Measurements from ENCODE around the gene KCNAB3. TPM values are rescaled to one million over a fixed set of nuclear protein-coding genes. Genes with fewer than 3 reads are reported as not detected.

The KCNAB3 gene
- 2.0 to 2.5 TPM (median 2.2 TPM) in 3 replicates for polyA plus RNA-seq
- 1.1 TPM for polyA plus RNA-seq (2011; ENCODE audit: low read depth)
- 0.13 and 0.27 TPM in 2 replicates for polyA plus RNA-seq (2011; cell fraction: cytosol; rRNA removed)
- 17.3 and 18.3 TPM in 2 replicates for polyA plus RNA-seq (2011; cell fraction: nucleus; rRNA removed)
- 1.2 and 1.3 TPM in 2 replicates for polyA plus RNA-seq (2012; ENCODE audit: low replicate concordance)
- 0.66 to 1.9 TPM (median 0.99 TPM) in 3 replicates for polyA minus RNA-seq
- not detected for polyA minus RNA-seq (2011; cell fraction: cytosol; rRNA and poly(A)+ RNA removed)
- polyA minus RNA-seq (2011; cell fraction: nucleus; rRNA and poly(A)+ RNA removed), result 2.2 and 2.8 TPM in 2 replicates

DNA sequence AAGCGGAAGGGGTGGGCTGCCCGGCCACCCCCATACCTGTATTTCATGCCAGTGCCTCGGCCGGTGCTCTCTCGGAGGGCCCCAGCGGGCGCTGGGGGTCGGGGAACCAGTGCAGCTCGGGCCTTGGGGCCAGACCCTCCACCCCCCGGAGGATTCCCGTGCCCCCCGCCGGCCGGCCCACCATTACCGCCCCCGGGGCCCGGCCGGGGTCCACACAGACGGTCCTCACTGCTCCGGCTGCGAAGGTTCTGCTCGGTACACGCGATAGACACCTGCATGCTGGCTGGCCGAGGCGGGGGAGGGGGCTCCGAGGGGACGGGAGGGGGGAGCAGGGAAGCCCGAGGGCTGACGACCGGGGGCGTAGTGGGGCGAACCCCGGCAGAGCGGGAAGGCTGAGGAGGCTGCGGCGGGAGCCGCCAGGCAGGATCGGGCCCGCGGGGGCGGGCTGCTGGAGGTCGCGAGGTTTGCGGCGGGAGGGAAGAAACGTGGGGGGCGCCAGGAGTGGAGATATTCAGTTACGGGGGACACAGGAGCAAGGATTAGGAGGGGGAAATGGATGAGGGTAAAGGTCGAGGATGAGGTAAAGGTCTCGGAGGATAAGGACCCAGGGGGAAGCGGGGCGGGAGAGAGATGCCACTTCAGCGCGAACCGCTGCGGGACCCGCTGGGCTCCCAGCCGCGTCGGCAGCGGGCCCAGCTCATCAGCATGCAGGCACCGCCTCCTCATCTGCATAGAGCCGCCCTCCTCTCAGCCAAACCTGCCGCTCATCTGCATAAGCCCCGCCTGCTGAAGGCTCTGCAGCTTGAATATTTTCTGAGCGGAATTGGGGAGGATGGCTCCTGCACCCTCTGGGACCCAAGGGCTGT, at the start of gene KCNAB3:
Gene KCNAB3 (minus strand): TSS at position 699 of the 866 bp plus-strand sequence. CDS start 421 bp downstream, at position 278.
- H3K9me1 ChIP-seq (ENCODE audit: control insufficient read depth, extremely low read depth, insufficient read depth, low read length), result peaks cover 4% of the 10 kb centered on the region
- H3K4me1 ChIP-seq (ENCODE audit: control insufficient read depth, extremely low read depth, insufficient read depth, low read length), result peaks cover 18% of the 10 kb centered on the region
- peak within 1 kb of the TSS in 1 of 3 experiments; percentile 34 for H3K4me3 ChIP-seq (ENCODE audit: control insufficient read depth in 2 of 3, extremely low read depth in 1 of 3, insufficient read depth in 2 of 3, low read depth in 1 of 3, low read length in 3 of 3)
- dilution Hi-C loops (cut with MboI; ENCODE audit: extremely low pct_ligation_motif_present, low sequenced_read_pairs), result no loop called here
- DNase-seq (ENCODE audit: low read depth, low spot score), result no peak
- TF ChIP-seq EZH2 (IDR thresholded peaks at IDR 0.05; ENCODE audit: low read length), result no peak
- TF ChIP-seq, protein P1, sequence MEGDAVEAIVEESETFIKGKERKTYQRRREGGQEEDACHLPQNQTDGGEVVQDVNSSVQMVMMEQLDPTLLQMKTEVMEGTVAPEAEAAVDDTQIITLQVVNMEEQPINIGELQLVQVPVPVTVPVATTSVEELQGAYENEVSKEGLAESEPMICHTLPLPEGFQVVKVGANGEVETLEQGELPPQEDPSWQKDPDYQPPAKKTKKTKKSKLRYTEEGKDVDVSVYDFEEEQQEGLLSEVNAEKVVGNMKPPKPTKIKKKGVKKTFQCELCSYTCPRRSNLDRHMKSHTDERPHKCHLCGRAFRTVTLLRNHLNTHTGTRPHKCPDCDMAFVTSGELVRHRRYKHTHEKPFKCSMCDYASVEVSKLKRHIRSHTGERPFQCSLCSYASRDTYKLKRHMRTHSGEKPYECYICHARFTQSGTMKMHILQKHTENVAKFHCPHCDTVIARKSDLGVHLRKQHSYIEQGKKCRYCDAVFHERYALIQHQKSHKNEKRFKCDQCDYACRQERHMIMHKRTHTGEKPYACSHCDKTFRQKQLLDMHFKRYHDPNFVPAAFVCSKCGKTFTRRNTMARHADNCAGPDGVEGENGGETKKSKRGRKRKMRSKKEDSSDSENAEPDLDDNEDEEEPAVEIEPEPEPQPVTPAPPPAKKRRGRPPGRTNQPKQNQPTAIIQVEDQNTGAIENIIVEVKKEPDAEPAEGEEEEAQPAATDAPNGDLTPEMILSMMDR (optimal IDR thresholded peaks at IDR 0.05 in 1 of 3, IDR thresholded peaks at IDR 0.05 in 1 of 3, conservative IDR thresholded peaks at IDR 0.05 in 1 of 3; ENCODE audit: extremely low read depth in 1 of 3, insufficient read depth in 2 of 3, low read length in 3 of 3), result no peak
- H3K79me2 ChIP-seq (ENCODE audit: control insufficient read depth, insufficient read depth, low read length), result peaks cover 32% of the 10 kb centered on the region
- H3K27ac ChIP-seq (ENCODE audit: control insufficient read depth, insufficient read depth, low read length), result no peak within 1 kb of the TSS
- no peak for FAIRE-seq
- no peaks in the 10 kb centered on the region for H4K20me1 ChIP-seq (ENCODE audit: control insufficient read depth, extremely low read depth, insufficient read depth, low read length)
- H3K36me3 ChIP-seq (ENCODE audit: control insufficient read depth in 2 of 2, extremely low read depth in 1 of 2, insufficient read depth in 2 of 2, low read length in 2 of 2), result peaks cover 4 to 9% of the 10 kb centered on the region in 2 experiments
- peak within 1 kb of the TSS; percentile 33 for H3K9ac ChIP-seq (ENCODE audit: control insufficient read depth, extremely low read depth, insufficient read depth, low read length)
- peak within 1 kb of the TSS; percentile 88 for H3K4me2 ChIP-seq (ENCODE audit: control insufficient read depth, extremely low read depth, insufficient read depth, low read depth, low read length)
- no peaks in the 10 kb centered on the region for H3K27me3 ChIP-seq (ENCODE audit: control insufficient read depth, extremely low read depth, insufficient read depth, low read length)
- H2AFZ ChIP-seq (ENCODE audit: control insufficient read depth, low read length), result no peak within 1 kb of the TSS
- no peaks in the 10 kb centered on the region for H3K9me3 ChIP-seq (ENCODE audit: control insufficient read depth, low read depth, low read length)

DNA sequence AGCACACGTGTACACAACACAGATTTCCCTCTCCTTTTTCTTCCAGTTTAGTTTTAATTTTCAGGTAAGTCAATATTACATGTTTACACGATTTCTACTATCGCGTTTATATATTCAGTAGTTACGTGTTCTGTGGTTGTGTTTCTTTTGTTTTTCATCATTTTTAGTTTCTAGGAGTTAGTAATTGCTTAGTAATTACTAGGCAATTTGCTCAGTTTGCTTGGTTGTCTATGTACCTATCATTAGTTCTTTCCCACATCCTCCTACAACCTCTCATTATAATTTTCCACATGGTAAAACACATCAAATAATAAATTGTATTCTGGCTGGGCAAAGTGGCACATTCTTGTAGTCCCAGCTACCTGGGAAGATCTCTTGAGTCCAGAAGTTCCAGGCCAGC, 48.1 kb upstream of the KCNAB3 start:
- FAIRE-seq (no peak), DNase-seq (ENCODE audit: low read depth, low spot score) (no peak)
- TF ChIP-seq EZH2 (IDR thresholded peaks at IDR 0.05; ENCODE audit: low read length), result no peak
- TF ChIP-seq, protein P1 (optimal IDR thresholded peaks at IDR 0.05 in 1 of 3, IDR thresholded peaks at IDR 0.05 in 1 of 3, conservative IDR thresholded peaks at IDR 0.05 in 1 of 3; ENCODE audit: extremely low read depth in 1 of 3, insufficient read depth in 2 of 3, low read length in 3 of 3), result no peak
- H3K9ac ChIP-seq (ENCODE audit: control insufficient read depth, extremely low read depth, insufficient read depth, low read length), result no peak overlapping the region
- no peaks in the 10 kb centered on the region for H3K36me3 ChIP-seq (ENCODE audit: control insufficient read depth in 2 of 2, extremely low read depth in 1 of 2, insufficient read depth in 2 of 2, low read length in 2 of 2)
- H3K9me1 ChIP-seq (ENCODE audit: control insufficient read depth, extremely low read depth, insufficient read depth, low read length), result no peaks in the 10 kb centered on the region
- H3K4me1 ChIP-seq (ENCODE audit: control insufficient read depth, extremely low read depth, insufficient read depth, low read length), result peaks cover 13% of the 10 kb centered on the region
- dilution Hi-C loops (cut with MboI; ENCODE audit: extremely low pct_ligation_motif_present, low sequenced_read_pairs), result no loop called here
- no peaks in the 10 kb centered on the region for H3K27me3 ChIP-seq (ENCODE audit: control insufficient read depth, extremely low read depth, insufficient read depth, low read length)
- no peaks in the 10 kb centered on the region for H4K20me1 ChIP-seq (ENCODE audit: control insufficient read depth, extremely low read depth, insufficient read depth, low read length)
- H3K79me2 ChIP-seq (ENCODE audit: control insufficient read depth, insufficient read depth, low read length), result no peaks in the 10 kb centered on the region
- no peak overlapping the region for H3K4me2 ChIP-seq (ENCODE audit: control insufficient read depth, extremely low read depth, insufficient read depth, low read depth, low read length)
- no peak overlapping the region for H2AFZ ChIP-seq (ENCODE audit: control insufficient read depth, low read length)
- H3K9me3 ChIP-seq (ENCODE audit: control insufficient read depth, low read depth, low read length), result peaks cover 3% of the 10 kb centered on the region
- no peak overlapping the region for H3K4me3 ChIP-seq (ENCODE audit: control insufficient read depth in 2 of 3, extremely low read depth in 1 of 3, insufficient read depth in 2 of 3, low read depth in 1 of 3, low read length in 3 of 3)
- no peak overlapping the region for H3K27ac ChIP-seq (ENCODE audit: control insufficient read depth, insufficient read depth, low read length)
